HuH-7 (cell line): ENCODE results near the gene MACROH2A2.
"Not testable (repeated sequence)": the region's sequence is repeated elsewhere in the genome, so short reads cannot be mapped to it uniquely, and the experiment has no call there.

Experiments
- DNase-seq: peaks from one replicate; pipeline ENCODE4 v3.0.0; 2011; ENCODE audit warnings: low spot score

MACROH2A2 gene

GRCh38 chr10:70101068-70101562 lies 48.5 kb downstream of the MACROH2A2 start:
- DNase-seq: not testable (repeated sequence)

GRCh38 chr10:70101668-70102067 lies 49.0 kb downstream of the MACROH2A2 start:
- DNase-seq: no peak

GRCh38 chr10:70106958-70107791 lies 54.5 kb downstream of the MACROH2A2 start:
- peak; percentile 49 for DNase-seq

GRCh38 chr10:70109064-70109729 lies 56.6 kb downstream of the MACROH2A2 start:
- no peak for DNase-seq

GRCh38 chr10:70111496-70111895 lies 58.9 kb downstream of the MACROH2A2 start:
- no peak for DNase-seq

DNA sequence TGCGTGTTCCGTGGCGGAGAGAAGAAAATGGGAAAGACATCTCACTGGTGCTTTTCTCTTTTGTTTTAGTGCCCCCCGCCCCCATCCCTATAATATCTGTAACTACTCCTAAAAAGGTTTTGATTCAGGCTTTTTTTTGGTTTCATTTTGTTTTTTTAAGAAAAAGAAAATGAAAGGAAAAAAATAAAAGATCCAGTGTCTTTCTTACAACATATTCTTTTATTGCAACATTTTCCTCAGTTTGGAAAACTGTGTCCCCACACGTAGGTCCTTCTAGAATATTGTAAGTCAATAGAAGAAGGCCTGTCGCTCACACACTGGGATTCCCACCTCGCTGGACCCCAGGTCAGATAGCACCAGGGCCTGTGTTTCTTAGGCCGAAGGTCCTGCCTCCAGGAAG lies 59.4 kb downstream of the MACROH2A2 start:
- no peak for DNase-seq

DNA sequence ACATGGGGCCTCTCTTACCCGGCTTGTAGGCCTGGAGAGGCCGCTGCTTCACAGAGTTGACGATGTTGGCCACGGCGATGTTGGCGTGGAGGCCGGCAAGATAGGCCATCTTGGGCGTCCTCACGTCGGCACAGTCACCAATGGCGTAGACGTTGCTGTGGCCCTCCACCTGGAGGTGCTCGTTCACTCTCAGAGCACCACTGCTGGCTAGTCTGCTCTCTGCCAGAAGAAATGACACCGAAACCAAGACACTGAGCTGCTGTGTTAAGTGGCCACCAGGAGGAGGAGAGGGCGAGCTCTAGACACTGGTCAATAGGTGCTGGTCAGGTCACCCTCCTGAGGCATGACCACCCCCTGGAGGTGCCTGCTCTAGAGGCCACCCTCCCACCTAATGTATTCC lies 62.3 kb downstream of the MACROH2A2 start:
- no peak for DNase-seq

DNA sequence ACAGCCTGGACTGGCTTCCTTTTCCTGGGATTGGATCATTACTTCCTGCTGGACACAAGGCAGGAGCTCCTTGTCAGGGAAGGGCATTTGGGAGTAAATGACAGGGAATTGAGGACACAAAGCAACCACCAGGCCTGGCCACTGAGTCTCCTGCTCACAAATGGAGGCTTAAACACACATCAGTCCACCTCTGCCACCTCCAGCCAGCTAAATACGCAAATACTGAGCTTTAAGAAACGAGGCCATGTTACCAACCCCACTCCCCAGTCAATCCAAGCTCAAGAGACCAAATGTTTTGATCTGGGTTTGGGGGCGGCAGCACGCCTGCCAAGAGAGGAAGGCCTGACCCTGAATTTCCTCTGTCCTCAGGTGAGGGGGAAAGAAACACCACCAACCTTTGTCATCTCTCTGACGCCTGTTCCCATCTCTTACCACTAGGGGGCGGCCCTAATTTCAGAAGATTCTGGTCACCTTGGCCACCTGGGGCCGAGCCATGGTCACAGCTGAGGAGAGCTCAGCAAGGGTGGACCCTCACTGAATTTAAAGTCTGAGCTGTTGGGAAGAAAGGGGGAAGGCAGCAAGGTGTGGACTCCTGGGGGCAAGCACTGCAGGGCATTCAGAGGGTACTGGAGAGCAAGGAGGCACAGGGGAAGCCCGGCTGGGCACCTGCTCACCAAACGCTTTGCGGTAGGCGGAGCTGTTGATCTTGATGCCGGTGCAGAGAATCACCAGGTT lies 63.5 kb downstream of the MACROH2A2 start:
- DNase-seq: peak; percentile 66

DNA sequence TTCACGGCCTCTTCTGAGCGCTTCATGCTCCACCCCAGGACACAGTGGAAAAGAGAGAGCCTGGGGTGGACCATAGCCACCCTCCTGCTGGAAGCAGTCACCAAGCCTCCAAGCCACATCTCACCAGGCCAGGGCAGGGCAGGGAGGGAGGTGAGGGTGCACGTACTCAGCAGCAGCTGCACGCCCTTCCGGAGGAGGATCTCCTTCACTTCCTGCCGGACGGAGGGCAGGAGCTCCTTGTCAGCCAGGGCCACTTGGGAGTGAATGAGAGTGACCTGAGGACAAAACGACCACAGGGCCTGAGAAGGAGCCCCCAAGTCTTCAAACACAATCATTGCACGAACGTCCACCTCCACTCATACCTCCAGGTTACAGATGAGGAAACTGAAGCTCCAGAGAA lies 65.0 kb downstream of the MACROH2A2 start:
- no peak for DNase-seq

- no peak for DNase-seq
These were observed 65.5 kb downstream of the MACROH2A2 start for GRCh38 chr10:70118196-70118595.

- no peak for DNase-seq
These were observed 66.6 kb downstream of the MACROH2A2 start for GRCh38 chr10:70119197-70119596.

DNA sequence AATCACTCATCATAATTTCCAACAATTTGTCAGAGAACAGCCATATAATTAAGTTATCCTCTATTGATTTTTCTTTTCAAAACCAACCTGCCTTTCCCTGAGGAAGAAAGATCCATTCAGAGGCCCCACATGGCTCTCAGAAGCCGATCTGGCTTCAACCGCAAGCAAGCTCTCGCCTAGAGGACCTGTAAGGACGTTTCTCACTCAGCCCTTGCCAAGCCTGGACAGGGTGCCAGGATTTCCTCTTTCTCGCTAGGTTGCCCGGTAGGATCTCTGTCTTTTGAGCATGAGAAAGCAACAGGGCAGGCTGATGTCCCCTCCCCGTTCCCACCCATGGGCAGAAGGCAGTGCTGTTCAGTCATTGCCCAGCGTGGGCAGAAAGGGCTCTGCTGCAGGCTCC lies 67.0 kb downstream of the MACROH2A2 start:
- DNase-seq: no peak

GRCh38 chr10:70120417-70120816 lies 67.8 kb downstream of the MACROH2A2 start:
- DNase-seq: no peak

GRCh38 chr10:70121281-70121949 lies 68.8 kb downstream of the MACROH2A2 start:
- no peak for DNase-seq

GRCh38 chr10:70122742-70123141 lies 70.1 kb downstream of the MACROH2A2 start:
- DNase-seq: no peak

- not testable (repeated sequence) for DNase-seq
These were observed 70.5 kb downstream of the MACROH2A2 start for GRCh38 chr10:70123166-70123565.

- no peak for DNase-seq
These were observed 71.2 kb downstream of the MACROH2A2 start for GRCh38 chr10:70123817-70124216.

DNA sequence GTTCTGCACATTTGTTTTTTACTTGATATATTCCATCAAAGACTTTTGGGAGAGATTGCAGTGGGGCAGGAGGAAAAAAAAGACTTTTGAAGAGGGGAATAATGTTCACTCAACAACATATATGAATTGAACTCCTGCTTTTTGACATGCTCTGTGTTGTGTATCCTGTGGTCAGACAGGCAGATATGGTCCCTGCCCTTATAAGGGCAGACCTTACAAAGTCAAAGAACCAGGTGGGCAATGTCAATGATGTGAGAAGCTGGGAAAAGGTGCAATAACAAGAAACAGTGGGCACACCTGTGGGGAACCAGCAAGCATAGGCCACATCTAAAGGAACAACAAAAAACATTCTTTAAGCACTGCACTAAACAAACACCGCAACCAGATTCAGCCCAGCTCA lies 71.8 kb downstream of the MACROH2A2 start:
- DNase-seq: no peak

DNA sequence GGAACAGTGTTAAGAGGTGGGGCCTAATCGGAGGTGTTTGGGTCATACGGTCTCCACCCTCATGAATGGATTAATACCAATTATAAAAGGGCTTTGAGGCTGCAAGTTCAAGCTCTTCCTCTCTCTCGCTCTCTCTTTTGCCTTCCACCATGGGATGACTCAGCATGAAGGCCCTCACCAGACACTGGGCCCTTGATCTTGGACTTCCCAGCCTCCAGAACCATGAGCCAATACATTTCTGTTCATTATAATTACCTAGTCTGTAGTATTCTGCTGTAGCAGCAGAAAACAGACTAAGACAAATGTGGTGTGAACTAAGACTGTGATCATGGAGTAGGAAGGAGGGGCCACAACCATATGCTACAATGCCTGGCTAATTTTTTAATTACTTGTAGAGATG lies 72.3 kb downstream of the MACROH2A2 start:
- no peak for DNase-seq

DNA sequence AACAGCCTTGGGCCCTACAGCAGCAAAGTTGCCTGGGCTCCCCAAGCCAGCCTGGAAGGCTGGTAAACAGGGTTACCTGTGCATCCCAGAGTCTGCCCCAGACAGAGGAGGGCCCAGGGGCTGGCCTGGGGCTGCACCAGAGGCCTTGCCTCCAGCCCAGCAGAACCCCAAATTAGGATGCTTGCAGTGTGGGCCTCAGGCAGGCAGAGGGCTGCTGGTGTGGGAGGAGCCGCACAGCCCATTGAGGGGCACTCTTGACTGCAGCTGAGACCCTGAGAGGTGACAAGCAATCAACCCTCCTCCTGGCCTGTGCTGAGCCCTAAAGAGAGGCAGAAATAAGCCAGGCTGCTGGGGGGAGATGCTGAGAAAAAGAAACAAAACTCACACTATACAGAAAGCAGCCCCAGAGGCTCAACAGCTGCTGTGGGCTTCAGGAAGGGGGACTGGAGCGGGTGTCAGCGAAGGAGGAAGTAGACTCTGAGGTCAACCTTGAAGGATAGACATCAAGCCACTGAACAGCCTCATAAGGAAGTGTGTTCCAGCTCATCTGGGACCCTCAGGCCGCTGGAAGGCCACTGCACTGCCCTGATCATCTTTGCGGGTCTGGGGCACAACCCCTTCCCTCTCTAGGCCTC lies 73.4 kb downstream of the MACROH2A2 start:
- no peak for DNase-seq

DNA sequence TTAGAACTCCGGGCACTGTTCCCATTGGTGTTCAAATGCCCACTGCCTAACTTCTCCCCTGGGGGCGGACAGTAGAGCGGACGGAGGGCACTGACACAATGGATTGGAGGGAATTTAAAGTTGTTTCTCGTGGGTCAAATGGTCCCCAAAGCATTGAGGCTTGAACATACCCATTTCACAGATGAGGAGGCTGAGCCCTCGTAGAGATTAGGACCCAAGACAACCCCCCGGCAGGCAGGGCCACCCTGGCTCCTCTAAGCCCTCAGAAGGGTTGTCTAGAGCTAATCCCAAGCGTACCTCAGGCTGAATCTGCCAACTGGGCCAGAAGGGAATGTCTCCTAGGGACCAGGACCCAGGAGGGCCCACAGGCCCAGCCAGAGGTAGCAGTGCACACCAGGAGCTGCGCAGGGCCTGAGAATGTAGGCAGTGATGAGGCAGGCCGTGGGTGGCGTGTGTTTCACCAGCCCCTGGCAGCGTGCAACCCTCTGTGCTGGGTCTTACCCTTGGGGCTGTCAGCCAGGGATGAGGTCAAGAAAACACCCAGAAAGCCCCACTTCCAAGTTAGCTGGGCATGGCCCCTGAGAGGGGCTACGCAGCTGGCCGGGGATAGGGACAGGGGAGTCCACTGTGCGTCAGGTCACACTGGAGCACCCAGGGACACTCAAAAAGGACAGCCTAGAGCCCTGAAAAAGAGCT lies 74.2 kb downstream of the MACROH2A2 start:
- DNase-seq: no peak
